Measurements from ENCODE around the gene TMEM260. TPM values are rescaled to one million over a fixed set of nuclear protein-coding genes. Genes with fewer than 3 reads are reported as not detected.
"Not testable (repeated sequence)": the region's sequence is repeated elsewhere in the genome, so short reads cannot be mapped to it uniquely, and the experiment has no call there.

Gene TMEM260
- total RNA-seq, 2 donors from 2014 or later, result 12.1 to 22.6 TPM

GRCh38 chr14:56664811-56665421 is 85.3 kb downstream of the TMEM260 start:
- no peaks in the 10 kb centered on the region for H3K27me3 ChIP-seq (replicated peaks; ENCODE audit: insufficient read depth)
- DNase-seq (ENCODE audit: low spot score), result no peak
- 80% methylated on average over 11 of the region's 12 CpGs for WGBS
- H3K4me3 ChIP-seq, result no peak overlapping the region
- H3K4me1 ChIP-seq (replicated peaks), result no peaks in the 10 kb centered on the region
- no peaks in the 10 kb centered on the region for H3K36me3 ChIP-seq
- intact Hi-C loops (cut with DNase I), result no loop called here
- no peak for TF ChIP-seq POLR2A (IDR thresholded peaks at IDR 0.05)
- TF ChIP-seq CTCF (IDR thresholded peaks at IDR 0.05), result no peak
- TF ChIP-seq POLR2AphosphoS5 (IDR thresholded peaks at IDR 0.05), result no peak
- no peaks in the 10 kb centered on the region for H3K9me3 ChIP-seq
- H3K27ac ChIP-seq, result no peak overlapping the region

GRCh38 chr14:56666294-56666693 is 86.7 kb downstream of the TMEM260 start:
- TF ChIP-seq CTCF (IDR thresholded peaks at IDR 0.05) (no peak), POLR2AphosphoS5 (IDR thresholded peaks at IDR 0.05) (no peak), POLR2A (IDR thresholded peaks at IDR 0.05) (no peak)
- 88% methylated on average over 7 of the region's 7 CpGs for WGBS
- H3K27me3 ChIP-seq (replicated peaks; ENCODE audit: insufficient read depth), result no peaks in the 10 kb centered on the region
- no peaks in the 10 kb centered on the region for H3K9me3 ChIP-seq
- no peak overlapping the region for H3K27ac ChIP-seq
- intact Hi-C loops (cut with DNase I), result no loop called here
- DNase-seq (ENCODE audit: low spot score), result no peak
- H3K36me3 ChIP-seq, result no peaks in the 10 kb centered on the region
- no peaks in the 10 kb centered on the region for H3K4me1 ChIP-seq (replicated peaks)
- no peak overlapping the region for H3K4me3 ChIP-seq

GRCh38 chr14:56666716-56667115 is 87.1 kb downstream of the TMEM260 start:
- H3K4me3 ChIP-seq, result no peak overlapping the region
- no peak for DNase-seq (ENCODE audit: low spot score)

GRCh38 chr14:56667290-56667689 is 87.7 kb downstream of the TMEM260 start:
- H3K36me3 ChIP-seq; intact Hi-C loops (cut with DNase I); H3K4me3 ChIP-seq; H3K4me1 ChIP-seq (replicated peaks); DNase-seq (ENCODE audit: low spot score); H3K27ac ChIP-seq; H3K9me3 ChIP-seq; H3K27me3 ChIP-seq (replicated peaks; ENCODE audit: insufficient read depth): not testable (repeated sequence)
- WGBS, result 91% methylated on average over 7 of the region's 11 CpGs

More at GRCh38 chr14:56666716-56667115, 87.1 kb downstream of the TMEM260 start:
- Histone ChIP-seq H3K9me3 (no peaks in the 10 kb centered on the region), H3K27me3 (replicated peaks; ENCODE audit: insufficient read depth) (no peaks in the 10 kb centered on the region), H3K36me3 (no peaks in the 10 kb centered on the region), H3K27ac (no peak overlapping the region), H3K4me1 (replicated peaks) (no peaks in the 10 kb centered on the region)
- intact Hi-C loops (cut with DNase I), result no loop called here
- no peak for TF ChIP-seq POLR2A (IDR thresholded peaks at IDR 0.05)
- 96% methylated on average over 3 of the region's 3 CpGs for WGBS

- WGBS, result 69% methylated on average over 5 of the region's 5 CpGs
- Histone ChIP-seq H3K36me3 (no peaks in the 10 kb centered on the region), H3K9me3 (no peaks in the 10 kb centered on the region), H3K4me3 (no peak overlapping the region), H3K27ac (no peak overlapping the region), H3K27me3 (replicated peaks; ENCODE audit: insufficient read depth) (no peaks in the 10 kb centered on the region), H3K4me1 (replicated peaks) (no peaks in the 10 kb centered on the region)
- intact Hi-C loops (cut with DNase I), result no loop called here
- no peak for DNase-seq (ENCODE audit: low spot score)
- no peak for TF ChIP-seq CTCF (IDR thresholded peaks at IDR 0.05)
Measured at GRCh38 chr14:56676042-56676441, 96.4 kb downstream of the TMEM260 start.

GRCh38 chr14:56678838-56679237 is 99.2 kb downstream of the TMEM260 start:
- 87% methylated on average over 3 of the region's 3 CpGs for whole genome bisulfite sequencing
- no peaks in the 10 kb centered on the region for H3K4me1 ChIP-seq (replicated peaks)
- H3K27ac ChIP-seq, result no peak overlapping the region
- TF ChIP-seq POLR2AphosphoS5 (IDR thresholded peaks at IDR 0.05), result no peak
- no peak for TF ChIP-seq CTCF (IDR thresholded peaks at IDR 0.05)
- TF ChIP-seq POLR2A (IDR thresholded peaks at IDR 0.05), result no peak
- intact Hi-C loops (cut with DNase I), result no loop called here
- no peaks in the 10 kb centered on the region for H3K27me3 ChIP-seq (replicated peaks; ENCODE audit: insufficient read depth)
- no peaks in the 10 kb centered on the region for H3K36me3 ChIP-seq
- H3K9me3 ChIP-seq, result no peaks in the 10 kb centered on the region
- no peak overlapping the region for H3K4me3 ChIP-seq
- no peak for DNase-seq (ENCODE audit: low spot score)

All from prostate gland (tissue), 2 donors.